Measurements from ENCODE around the gene AMHR2. TPM values are rescaled to one million over a fixed set of nuclear protein-coding genes. Genes with fewer than 3 reads are reported as not detected.

AMHR2 gene
- total RNA-seq, 4 donors from 2014 or later: 0.27 TPM; not detected in 3

- no peak for DNase-seq
- Histone ChIP-seq H3K27me3 (no peaks in the 10 kb centered on the region), H3K4me1 (peaks cover 0 to 3% (median 0%) of the 10 kb centered on the region in 4 donors), H3K27ac (no peak overlapping the region), H3K9me3 (no peaks in the 10 kb centered on the region), H3K4me3 (no peak overlapping the region), H3K36me3 (peaks cover 1 to 99% (median 51%) of the 10 kb centered on the region in 4 donors)
- WGBS, 2 donors (ENCODE audit: low coverage in 1 of 2): 88 to 92% methylated on average over 7 to 11 of the region's 11 CpGs
- in situ Hi-C loops (cut with MboI; ENCODE audit: low pct_ligation_motif_present in 1 of 4, low pct_unique_long_range_greater_than_20kb in 1 of 4, low sequenced_read_pairs in 3 of 4): no loop called here
- intact Hi-C loops (cut with DNase I; ENCODE audit: low total_unique reads): no loop called here
- no peak for TF ChIP-seq POLR2A (IDR thresholded peaks at IDR 0.05)
Observed at GRCh38 chr12:53464685-53465418, 41.2 kb downstream of the AMHR2 start.

DNA sequence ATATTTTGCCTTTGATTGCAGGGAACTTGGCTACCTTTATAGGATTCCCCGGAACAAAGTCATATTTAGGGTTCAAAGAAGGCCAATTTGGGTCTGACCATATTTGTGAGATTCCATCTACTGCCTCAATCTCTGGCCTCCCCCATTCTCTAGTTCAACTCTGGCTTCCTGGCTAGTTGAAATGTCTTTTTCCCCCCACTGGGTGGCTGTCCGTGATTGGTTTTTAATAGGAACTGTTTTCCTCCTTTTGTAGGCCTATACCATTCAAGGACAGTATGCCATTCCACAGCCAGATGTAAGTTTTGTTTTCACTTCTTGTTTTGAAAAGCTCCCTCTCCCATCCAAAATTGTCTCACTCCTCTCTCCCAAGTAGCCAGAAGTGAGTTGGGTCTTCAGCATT is 42.0 kb downstream of the AMHR2 start:
- no peaks in the 10 kb centered on the region for H3K9me3 ChIP-seq
- 62 to 64% methylated on average over 2 of the region's 2 CpGs for WGBS, 2 donors (ENCODE audit: low coverage in 1 of 2)
- H3K27me3 ChIP-seq: no peaks in the 10 kb centered on the region
- DNase-seq: no peak
- in situ Hi-C loops (cut with MboI; ENCODE audit: low pct_ligation_motif_present in 1 of 4, low pct_unique_long_range_greater_than_20kb in 1 of 4, low sequenced_read_pairs in 3 of 4): no loop called here
- no peak overlapping the region for H3K4me3 ChIP-seq
- TF ChIP-seq POLR2A (IDR thresholded peaks at IDR 0.05) (no peak), EP300 (IDR thresholded peaks at IDR 0.05; ENCODE audit: low read depth) (no peak), POLR2AphosphoS5 (IDR thresholded peaks at IDR 0.05) (no peak)
- TF ChIP-seq, protein P1, sequence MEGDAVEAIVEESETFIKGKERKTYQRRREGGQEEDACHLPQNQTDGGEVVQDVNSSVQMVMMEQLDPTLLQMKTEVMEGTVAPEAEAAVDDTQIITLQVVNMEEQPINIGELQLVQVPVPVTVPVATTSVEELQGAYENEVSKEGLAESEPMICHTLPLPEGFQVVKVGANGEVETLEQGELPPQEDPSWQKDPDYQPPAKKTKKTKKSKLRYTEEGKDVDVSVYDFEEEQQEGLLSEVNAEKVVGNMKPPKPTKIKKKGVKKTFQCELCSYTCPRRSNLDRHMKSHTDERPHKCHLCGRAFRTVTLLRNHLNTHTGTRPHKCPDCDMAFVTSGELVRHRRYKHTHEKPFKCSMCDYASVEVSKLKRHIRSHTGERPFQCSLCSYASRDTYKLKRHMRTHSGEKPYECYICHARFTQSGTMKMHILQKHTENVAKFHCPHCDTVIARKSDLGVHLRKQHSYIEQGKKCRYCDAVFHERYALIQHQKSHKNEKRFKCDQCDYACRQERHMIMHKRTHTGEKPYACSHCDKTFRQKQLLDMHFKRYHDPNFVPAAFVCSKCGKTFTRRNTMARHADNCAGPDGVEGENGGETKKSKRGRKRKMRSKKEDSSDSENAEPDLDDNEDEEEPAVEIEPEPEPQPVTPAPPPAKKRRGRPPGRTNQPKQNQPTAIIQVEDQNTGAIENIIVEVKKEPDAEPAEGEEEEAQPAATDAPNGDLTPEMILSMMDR (IDR thresholded peaks at IDR 0.05): no peak
- no peak overlapping the region for H3K27ac ChIP-seq
- intact Hi-C loops (cut with DNase I; ENCODE audit: low total_unique reads): no loop called here
- H3K36me3 ChIP-seq: peaks cover 1 to 99% (median 51%) of the 10 kb centered on the region in 4 donors
- peaks cover 0 to 3% (median 0%) of the 10 kb centered on the region in 4 donors for H3K4me1 ChIP-seq

DNA sequence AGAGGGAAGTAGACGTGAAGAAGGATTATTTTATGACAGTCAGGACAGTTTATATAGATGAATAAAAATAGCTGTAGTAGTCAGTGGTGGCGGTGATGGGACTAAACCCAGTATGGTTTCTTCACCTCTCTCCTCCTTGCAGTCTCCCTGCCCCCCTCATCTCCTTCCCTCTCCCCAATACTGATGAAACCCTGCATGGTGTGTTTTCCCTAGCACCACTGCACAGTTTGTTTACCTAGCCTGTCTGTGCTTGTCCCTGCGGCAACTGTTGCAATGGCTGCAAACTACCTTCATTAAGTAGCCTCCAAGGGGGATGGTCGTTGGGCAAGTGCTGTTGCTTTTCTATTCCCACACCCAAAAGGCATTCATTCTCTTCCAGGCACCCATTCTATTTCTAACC is 43.0 kb downstream of the AMHR2 start:
- Histone ChIP-seq H3K9me3 (no peaks in the 10 kb centered on the region), H3K27ac (no peak overlapping the region), H3K4me3 (no peak overlapping the region), H3K4me1 (peaks cover 0 to 5% (median 0%) of the 10 kb centered on the region in 4 donors), H3K27me3 (no peaks in the 10 kb centered on the region), H3K36me3 (peaks cover 1 to 98% (median 50%) of the 10 kb centered on the region in 4 donors)
- in situ Hi-C loops (cut with MboI; ENCODE audit: low pct_ligation_motif_present in 1 of 4, low pct_unique_long_range_greater_than_20kb in 1 of 4, low sequenced_read_pairs in 3 of 4): no loop called here
- no peak for TF ChIP-seq POLR2A (IDR thresholded peaks at IDR 0.05)
- TF ChIP-seq POLR2AphosphoS5 (IDR thresholded peaks at IDR 0.05): no peak
- no peak for TF ChIP-seq EP300 (IDR thresholded peaks at IDR 0.05; ENCODE audit: low read depth)
- TF ChIP-seq, protein P1 (IDR thresholded peaks at IDR 0.05): no peak
- intact Hi-C loops (cut with DNase I; ENCODE audit: low total_unique reads): no loop called here
- 68 to 69% methylated on average over 4 of the region's 4 CpGs for WGBS, 2 donors (ENCODE audit: low coverage in 1 of 2)
- no peak for DNase-seq

DNA sequence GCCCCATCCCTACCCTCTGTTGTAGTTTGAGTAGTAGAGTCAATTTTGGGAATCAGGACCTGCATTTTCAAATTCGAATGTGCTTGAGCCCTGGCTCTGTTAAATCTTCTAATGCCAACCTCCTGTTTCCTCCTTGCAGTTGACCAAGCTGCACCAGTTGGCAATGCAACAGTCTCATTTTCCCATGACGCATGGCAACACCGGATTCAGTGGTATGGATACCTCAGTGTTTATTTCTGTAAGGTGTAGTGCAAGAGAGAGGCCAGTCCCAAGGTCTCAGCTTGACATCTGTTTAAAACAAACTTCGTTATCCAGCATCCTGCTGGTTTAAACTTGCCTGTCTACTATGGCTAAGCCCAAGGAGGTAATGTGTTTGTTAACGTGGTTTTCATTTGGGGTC is 43.4 kb downstream of the AMHR2 start:
- WGBS, 2 donors (ENCODE audit: low coverage in 1 of 2): 72% methylated on average over 5 of the region's 5 CpGs; no CpG with 5 or more reads in 1 of the 2 donors
- H3K4me3 ChIP-seq: no peak overlapping the region
- H3K36me3 ChIP-seq: peaks cover 1 to 98% (median 49%) of the 10 kb centered on the region in 4 donors
- TF ChIP-seq, protein P1 (IDR thresholded peaks at IDR 0.05): no peak
- TF ChIP-seq POLR2A (IDR thresholded peaks at IDR 0.05) (no peak), EP300 (IDR thresholded peaks at IDR 0.05; ENCODE audit: low read depth) (no peak), POLR2AphosphoS5 (IDR thresholded peaks at IDR 0.05) (no peak)
- H3K4me1 ChIP-seq: peaks cover 0 to 8% (median 0%) of the 10 kb centered on the region in 4 donors
- no peaks in the 10 kb centered on the region for H3K27me3 ChIP-seq
- intact Hi-C loops (cut with DNase I; ENCODE audit: low total_unique reads) (no loop called here), in situ Hi-C loops (cut with MboI; ENCODE audit: low pct_ligation_motif_present in 1 of 4, low pct_unique_long_range_greater_than_20kb in 1 of 4, low sequenced_read_pairs in 3 of 4) (no loop called here)
- no peak overlapping the region for H3K27ac ChIP-seq
- no peak for DNase-seq
- H3K9me3 ChIP-seq: no peaks in the 10 kb centered on the region
